T-helper 22 cell (primary cell): ENCODE results near the gene LARGE1.

ENCODE experiments used
- DNase-seq: peaks from one replicate; pipeline ENCODE4 v3.0.0-alpha.2; 2020; ENCODE audit warnings: low read depth

Gene LARGE1

DNA sequence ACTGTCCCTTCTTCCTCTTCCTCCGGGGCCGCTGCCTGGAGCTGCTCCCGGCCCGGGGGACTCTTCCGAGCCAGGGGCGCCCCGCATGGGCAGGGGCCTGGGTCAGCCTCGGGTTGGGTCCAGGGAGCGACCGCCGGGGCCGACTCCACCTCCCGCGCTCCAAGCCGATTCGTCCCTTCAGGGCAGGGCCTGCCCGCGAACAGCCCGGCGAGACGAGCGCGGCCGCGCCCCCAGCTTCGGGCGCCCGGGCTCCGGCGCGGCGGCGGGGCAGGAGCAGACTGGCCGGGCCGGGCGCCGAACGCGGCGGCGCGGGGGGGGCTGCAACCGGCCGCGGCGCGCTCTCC lies at the start of gene LARGE1:
Gene LARGE1 (minus strand): TSS at position 280 of the 344 bp plus-strand sequence.
- no peak for DNase-seq

DNA sequence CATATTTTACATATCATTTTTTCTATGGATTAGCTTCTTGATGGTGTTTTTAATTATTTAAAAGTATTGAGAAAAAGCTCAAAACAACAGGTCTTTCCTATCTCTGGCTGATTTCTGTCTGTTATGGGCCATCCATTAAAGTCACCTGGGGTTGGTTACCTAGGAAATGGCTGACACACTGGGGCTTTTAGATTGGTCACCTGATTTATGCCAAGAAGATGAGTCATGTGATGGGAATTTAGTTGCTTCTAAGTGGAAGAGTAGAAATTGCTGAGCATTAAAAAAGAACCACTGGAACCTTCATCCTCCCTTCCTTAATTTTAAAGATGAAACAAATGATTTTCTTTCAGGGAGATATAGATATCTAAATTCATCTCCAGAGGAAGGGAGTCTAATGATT lies 48.8 kb upstream of the LARGE1 start:
- DNase-seq = no peak

- DNase-seq = no peak
These were observed 43.8 kb upstream of the LARGE1 start for GRCh38 chr22:33964121-33964520.

DNA sequence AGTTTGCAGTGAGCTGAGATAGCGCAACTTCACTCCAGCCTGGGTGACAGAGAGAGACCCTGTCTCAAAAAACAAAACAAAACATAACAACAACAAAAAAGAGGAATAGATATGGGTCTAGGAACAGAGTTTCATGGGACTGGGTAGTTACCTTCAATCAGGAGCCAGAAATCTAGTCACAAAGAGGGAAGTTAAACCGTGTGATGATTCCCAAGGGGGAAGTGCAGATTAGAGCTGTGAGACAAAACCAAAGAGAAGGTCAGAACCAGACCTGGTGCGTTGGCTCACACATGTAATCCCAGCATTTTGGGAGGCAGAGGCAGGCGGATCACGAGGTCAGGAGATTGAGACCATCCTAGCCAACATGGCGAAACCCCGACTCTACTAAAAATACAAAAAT lies 42.1 kb upstream of the LARGE1 start:
- DNase-seq = no peak

GRCh38 chr22:33958741-33959140 lies 38.5 kb upstream of the LARGE1 start:
- no peak for DNase-seq

- no peak for DNase-seq
These were observed 36.8 kb upstream of the LARGE1 start for GRCh38 chr22:33957086-33957485.

DNA sequence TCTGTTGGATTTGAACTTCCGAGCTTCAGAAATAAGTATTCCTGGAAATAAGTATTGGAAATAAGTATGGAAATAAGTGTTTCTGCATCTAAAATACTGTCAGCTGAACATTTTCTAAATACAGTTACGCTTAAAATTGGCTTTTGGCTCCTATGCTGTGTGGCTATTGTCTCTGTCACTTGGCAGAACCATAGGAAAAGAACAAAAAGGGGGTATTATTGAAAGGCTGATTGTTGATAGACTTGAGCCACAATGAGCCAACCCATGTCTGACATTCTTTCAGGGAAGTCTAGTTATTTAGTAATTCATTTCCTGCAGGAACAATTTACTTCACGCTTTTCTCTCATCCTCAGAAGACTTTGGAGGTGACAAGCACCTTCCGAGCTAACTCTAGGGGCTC lies 32.5 kb upstream of the LARGE1 start:
- no peak for DNase-seq

DNA sequence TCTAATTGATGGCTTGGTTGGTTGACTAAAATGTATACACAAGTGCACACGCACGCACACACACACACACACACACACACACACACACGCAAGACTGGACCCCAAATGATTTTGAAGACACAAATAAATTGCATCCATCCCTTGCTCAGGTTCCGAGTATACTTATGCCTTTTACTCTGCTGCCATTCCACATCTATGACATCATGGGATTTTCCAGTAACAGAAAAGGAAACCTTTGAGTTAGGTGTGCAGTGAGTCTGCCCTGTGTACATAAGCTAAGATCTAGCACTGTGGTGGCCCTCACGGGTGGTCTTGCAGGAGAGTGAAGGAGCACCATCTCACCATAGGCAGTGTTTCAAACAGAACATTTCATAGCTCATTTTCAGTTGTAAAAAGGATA lies 20.5 kb upstream of the LARGE1 start:
- no peak for DNase-seq

- no peak for DNase-seq
These were observed 12.7 kb upstream of the LARGE1 start for GRCh38 chr22:33932997-33933396.

DNA sequence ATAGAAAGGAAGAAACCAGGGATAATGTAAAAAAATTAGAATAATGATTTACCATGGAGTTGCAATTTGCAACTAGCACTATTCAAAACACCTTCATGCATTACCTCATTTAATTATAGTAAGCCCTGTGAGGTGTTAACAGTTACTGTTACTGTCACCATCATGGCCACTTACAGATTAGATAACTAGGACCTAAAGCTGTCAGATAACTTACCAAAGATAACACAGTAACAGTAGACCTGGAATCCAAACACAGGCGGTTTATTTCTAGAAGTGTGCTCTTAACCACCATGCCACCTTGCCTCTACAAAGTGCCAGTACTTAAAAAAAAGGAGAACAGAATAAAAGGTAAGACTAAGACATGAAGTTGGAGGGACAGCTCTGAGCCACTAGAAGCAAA lies 11.1 kb upstream of the LARGE1 start:
- DNase-seq = no peak

DNA sequence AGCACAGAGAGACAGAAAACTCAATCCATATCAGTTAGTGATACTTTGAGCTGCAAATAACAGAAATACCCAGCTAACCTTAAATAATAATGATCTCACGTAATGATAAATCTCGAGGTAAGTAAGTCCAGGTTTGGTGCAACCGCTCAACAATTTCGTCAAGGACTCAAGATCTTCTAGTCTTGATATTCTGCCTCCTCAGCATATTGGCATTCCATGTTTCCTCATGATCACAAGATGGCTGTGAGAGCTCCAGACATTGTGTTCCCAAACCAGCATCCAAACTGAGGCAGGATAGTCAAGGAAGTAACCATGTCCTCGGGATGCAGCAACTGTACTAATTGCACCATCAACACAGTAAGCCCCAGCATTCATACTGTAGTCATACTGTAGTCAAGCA lies 7.5 kb upstream of the LARGE1 start:
- no peak for DNase-seq

DNA sequence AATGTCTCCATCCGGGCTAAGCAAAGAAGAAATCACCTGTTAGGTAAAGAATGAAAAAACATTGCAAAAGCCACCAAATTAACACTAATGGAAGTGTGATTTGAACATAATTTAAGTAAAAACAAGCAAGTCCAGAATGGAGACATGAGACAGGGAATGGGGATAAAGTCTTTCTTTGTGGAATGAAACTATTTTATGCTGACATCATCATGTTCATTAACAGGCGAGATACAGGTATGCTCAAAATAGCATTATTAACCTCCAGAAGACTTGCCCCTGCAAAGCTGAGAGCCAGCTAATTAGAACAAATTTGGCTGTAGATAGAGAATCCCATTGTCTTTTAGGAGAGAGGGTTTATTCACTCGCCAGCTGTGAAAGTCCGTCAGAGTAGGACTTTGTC lies 4.9 kb upstream of the LARGE1 start:
- DNase-seq = no peak

- DNase-seq = no peak
These were observed 3.5 kb upstream of the LARGE1 start for GRCh38 chr22:33923660-33924246.

DNA sequence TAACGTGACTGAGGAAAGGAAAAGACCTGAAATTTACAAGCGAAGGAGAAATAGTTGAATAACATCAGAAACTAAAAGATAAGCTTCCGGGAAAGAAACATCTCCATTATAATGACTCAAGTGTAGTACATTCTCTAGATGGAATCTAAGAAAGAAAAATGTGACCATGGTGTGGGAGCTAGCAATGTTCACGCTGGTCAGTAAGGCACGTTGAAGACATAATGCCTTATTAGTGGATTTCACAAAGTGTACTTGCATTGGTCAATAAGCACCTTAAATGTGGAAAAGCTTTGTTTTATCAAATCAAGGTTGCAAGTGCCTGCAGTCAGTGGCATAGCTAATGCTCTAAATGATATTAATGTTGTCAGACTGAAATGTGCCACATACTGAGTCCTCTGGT lies 2.8 kb upstream of the LARGE1 start:
- DNase-seq = no peak

DNA sequence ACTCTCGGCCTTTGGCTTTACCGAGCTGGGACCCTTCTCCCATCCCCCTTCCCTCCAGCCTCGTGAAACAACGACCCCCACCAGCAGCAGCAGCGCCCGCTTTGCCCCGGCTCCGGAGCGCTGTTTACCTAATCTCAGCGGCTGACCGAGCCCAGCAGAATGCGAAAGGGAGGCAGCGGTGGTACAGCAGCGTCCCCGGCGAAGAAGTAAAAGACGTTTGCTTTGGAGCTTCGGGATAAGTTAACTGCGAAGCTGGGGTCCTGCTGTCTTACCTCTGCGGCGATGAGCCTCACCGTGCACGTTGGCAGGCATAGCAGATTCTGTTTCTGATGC lies 2.0 kb upstream of the LARGE1 start:
- DNase-seq = no peak

DNA sequence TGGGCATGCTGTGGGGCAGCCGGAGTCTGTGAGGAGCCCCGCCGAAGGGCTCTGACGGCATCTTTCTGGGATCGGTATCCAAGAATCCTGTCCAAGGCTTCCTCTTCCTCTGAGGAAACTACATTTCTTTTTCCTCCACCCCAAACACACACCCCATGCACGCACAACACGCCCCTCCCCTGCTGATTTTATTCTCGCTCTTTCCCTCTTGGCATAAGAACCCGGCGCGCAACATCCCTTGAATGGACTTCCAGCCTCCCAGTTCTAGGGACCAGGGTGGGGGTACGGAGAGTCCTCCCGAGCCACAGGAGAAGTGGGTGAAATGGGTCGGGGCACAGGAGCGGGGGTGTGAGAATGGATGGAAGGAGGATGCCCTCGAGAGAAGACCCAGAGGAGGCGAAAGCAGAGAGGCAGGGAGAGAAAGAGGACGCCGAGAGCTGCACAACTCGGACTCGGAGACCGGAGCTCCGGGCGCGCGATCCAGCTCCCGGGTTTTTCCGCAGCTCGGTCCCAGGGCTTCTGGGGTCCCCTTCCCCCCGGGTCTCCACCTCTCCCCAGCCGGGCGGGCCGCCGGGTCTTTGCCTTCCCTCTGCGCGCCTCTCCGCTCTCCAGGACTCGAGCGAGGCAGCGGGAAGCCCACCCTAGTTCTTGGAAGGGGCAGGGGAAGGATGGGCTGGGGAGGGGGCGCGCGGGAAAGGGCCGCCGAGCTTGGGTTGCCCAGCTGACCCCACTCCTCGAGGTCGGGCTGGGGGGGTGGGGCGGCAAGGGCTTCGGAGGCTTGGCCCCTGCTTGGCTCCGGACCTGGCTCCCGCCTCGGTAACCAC lies 1.5 kb upstream of the LARGE1 start:
- DNase-seq = no peak

GRCh38 chr22:33920927-33921524 lies 750 bp upstream of the LARGE1 start:
- DNase-seq = peak; percentile 47

- no peak for DNase-seq
These were observed 682 bp downstream of the LARGE1 start for GRCh38 chr22:33919391-33920196.

DNA sequence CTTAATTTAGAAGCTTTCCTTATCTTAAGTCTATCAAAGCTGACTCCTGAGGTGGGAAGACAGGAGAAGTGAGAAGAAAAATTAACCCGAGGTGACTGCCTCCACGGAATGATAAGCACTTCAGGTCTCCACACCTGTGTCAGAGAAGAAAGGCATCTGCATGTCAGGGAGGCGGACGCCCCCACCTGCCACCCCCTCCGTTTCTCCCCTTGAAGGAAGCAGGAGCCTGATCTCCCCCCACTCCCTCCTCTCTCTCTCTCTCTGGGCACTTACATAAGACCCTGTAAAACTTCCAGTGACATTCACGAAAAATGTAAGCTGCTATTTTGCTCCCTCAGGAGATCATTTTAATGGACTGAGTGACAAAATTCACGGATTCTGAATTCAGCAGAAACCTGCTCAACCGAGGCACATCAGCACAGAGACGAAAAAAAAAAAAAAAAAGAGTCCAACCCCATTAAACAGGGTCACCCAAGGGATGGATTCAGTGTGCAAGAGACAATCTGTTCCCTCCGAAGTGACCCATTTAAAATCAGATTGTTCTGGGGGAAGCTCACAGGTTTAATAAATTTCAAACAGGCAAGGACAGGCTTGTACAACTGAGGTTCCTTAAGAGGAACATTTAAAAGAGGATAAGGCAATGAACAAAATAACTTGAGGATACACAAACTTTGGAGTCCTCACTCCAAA lies 1.5 kb downstream of the LARGE1 start:
- no peak for DNase-seq

GRCh38 chr22:33917744-33918406 lies 2.4 kb downstream of the LARGE1 start:
- DNase-seq = no peak

- no peak for DNase-seq
These were observed 5.6 kb downstream of the LARGE1 start for GRCh38 chr22:33914699-33915098.

DNA sequence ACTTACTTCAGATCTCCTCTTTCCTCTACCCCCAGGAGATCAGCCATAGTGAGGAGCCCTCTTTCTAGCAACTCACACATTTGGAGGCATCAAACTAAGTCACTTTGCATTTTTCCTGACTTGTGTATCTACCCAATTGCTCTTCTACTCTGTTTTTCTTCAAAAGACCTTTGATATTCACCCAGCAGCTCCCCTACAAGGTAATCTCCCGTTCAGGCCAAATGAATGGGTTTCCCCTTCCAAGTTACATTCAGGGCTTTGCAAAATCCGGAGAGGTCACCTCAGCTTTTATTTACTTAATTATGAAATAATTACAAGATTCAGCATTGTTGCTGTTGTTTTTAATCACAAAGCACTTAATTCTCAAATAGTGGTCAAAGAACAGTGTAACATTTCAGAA lies 6.1 kb downstream of the LARGE1 start:
- DNase-seq = no peak
